Neural progenitor cell (in vitro differentiated cells): ENCODE results near the gene PEPD.

Experiments
- EZH2 ChIP-seq: fragments of 200-600 bp; sonication (generic); IDR thresholded peaks from 2 replicates; pipeline ENCODE4 v1.6.1; 2017; ENCODE audit warnings: antibody characterized with exemption, mild to moderate bottlenecking, moderate library complexity
- TF ChIP-seq, protein P1 (sequence below): fragments of 200-600 bp; sonication (generic); IDR thresholded peaks from 2 replicates; pipeline ENCODE4 v1.5.1; 2017; ENCODE audit warnings: antibody characterized with exemption, mild to moderate bottlenecking

GRCh38 chr19:33497131-33497777 is 24.3 kb downstream of the PEPD start:
- TF ChIP-seq, protein P1, sequence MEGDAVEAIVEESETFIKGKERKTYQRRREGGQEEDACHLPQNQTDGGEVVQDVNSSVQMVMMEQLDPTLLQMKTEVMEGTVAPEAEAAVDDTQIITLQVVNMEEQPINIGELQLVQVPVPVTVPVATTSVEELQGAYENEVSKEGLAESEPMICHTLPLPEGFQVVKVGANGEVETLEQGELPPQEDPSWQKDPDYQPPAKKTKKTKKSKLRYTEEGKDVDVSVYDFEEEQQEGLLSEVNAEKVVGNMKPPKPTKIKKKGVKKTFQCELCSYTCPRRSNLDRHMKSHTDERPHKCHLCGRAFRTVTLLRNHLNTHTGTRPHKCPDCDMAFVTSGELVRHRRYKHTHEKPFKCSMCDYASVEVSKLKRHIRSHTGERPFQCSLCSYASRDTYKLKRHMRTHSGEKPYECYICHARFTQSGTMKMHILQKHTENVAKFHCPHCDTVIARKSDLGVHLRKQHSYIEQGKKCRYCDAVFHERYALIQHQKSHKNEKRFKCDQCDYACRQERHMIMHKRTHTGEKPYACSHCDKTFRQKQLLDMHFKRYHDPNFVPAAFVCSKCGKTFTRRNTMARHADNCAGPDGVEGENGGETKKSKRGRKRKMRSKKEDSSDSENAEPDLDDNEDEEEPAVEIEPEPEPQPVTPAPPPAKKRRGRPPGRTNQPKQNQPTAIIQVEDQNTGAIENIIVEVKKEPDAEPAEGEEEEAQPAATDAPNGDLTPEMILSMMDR, result no peak
- TF ChIP-seq EZH2, result no peak
